Mesendoderm (in vitro differentiated cells): ENCODE measurements around the gene SPPL2A.

ENCODE experiments used
- DNase-seq: peaks from one replicate; pipeline ENCODE4 v3.0.0; 2013
- H2AK5ac ChIP-seq: 2 replicates; pipeline ENCODE4 v1.6.1; 2013; ENCODE audit warnings: low read length, inconsistent platforms
- H2BK120ac ChIP-seq: 2 replicates; pipeline ENCODE4 v1.6.1; 2013; ENCODE audit warnings: low read depth, mild to moderate bottlenecking, low read length, moderate library complexity, mixed read lengths
- H2BK15ac ChIP-seq: replicated peaks from 2 replicates; pipeline ENCODE4 v1.6.1; 2013; ENCODE audit warnings: low read depth, mild to moderate bottlenecking, moderate library complexity
- H2BK5ac ChIP-seq: 2 replicates; pipeline ENCODE4 v1.6.1; 2013; ENCODE audit warnings: low read length, inconsistent platforms
- H3K18ac ChIP-seq: 2 replicates; pipeline ENCODE4 v1.6.1; 2013; ENCODE audit warnings: mild to moderate bottlenecking, low read length, mixed read lengths
- H3K23ac ChIP-seq: one replicate; pipeline ENCODE4 v1.6.1; 2013; ENCODE audit warnings: low read length
- H3K27ac ChIP-seq: 2 replicates; pipeline ENCODE4 v1.5.1; 2013; ENCODE audit warnings: low read depth, mild to moderate bottlenecking, inconsistent platforms, low read length, moderate library complexity
- H3K27me3 ChIP-seq: 2 replicates; pipeline ENCODE4 v1.6.1; 2013; ENCODE audit warnings: low read length, control low read depth, mild to moderate bottlenecking, inconsistent platforms; ENCODE audit not compliant: insufficient read depth, poor library complexity
- H3K36me3 ChIP-seq: 2 replicates; pipeline ENCODE4 v1.6.1; 2013; ENCODE audit warnings: low read length, inconsistent platforms; ENCODE audit not compliant: control insufficient read depth, insufficient read depth
- H3K4ac ChIP-seq: one replicate; pipeline ENCODE4 v1.6.1; 2013; ENCODE audit warnings: low read depth, mild to moderate bottlenecking, low read length, moderate library complexity
- H3K4me1 ChIP-seq: 2 replicates; pipeline ENCODE4 v1.6.1; 2013; ENCODE audit warnings: low read depth, low read length, inconsistent platforms; ENCODE audit not compliant: control insufficient read depth
- H3K4me2 ChIP-seq: 2 replicates; pipeline ENCODE4 v1.6.1; 2013; ENCODE audit warnings: low read length
- H3K4me3 ChIP-seq: 2 replicates; pipeline ENCODE4 v1.5.1; 2013; ENCODE audit warnings: mild to moderate bottlenecking, low read length
- H3K56ac ChIP-seq: one replicate; pipeline ENCODE4 v1.6.1; 2013; ENCODE audit warnings: low read length
- H3K79me1 ChIP-seq: 2 replicates; pipeline ENCODE4 v1.6.1; 2013; ENCODE audit warnings: low read length, inconsistent platforms
- H3K79me2 ChIP-seq: 2 replicates; pipeline ENCODE4 v1.6.1; 2013; ENCODE audit warnings: mild to moderate bottlenecking, low read length; ENCODE audit not compliant: control insufficient read depth, insufficient read depth
- H3K9ac ChIP-seq: 2 replicates; pipeline ENCODE4 v1.6.1; 2013; ENCODE audit warnings: low read length, inconsistent platforms
- H4K5ac ChIP-seq: one replicate; pipeline ENCODE4 v1.6.1; 2013; ENCODE audit warnings: low read length
- H4K8ac ChIP-seq: one replicate; pipeline ENCODE4 v1.6.1; 2013; ENCODE audit warnings: low read depth, mild to moderate bottlenecking, control low read depth, low read length, moderate library complexity
- WGBS: extraction: QIAGEN DNeasy Blood & Tissue Kit; methylation state at CpG from one replicate; pipeline ENCODE4 v1.1.7; 2013; ENCODE audit warnings: low lambda C conversion rate, missing lambda C conversion rate; ENCODE audit not compliant: insufficient coverage; ENCODE audit errors: extremely low coverage; 5-methylcytosine and 5-hydroxymethylcytosine counted together

Gene SPPL2A

GRCh38 chr15:50798684-50799083 is 33.2 kb upstream of the SPPL2A start:
- no CpG with 5 or more reads among the region's 3 CpGs for WGBS
- no peak overlapping the region for H2AK5ac ChIP-seq
- no peak overlapping the region for H3K27ac ChIP-seq
- H2BK15ac ChIP-seq: no peak overlapping the region
- no peak overlapping the region for H3K4me2 ChIP-seq
- H3K79me1 ChIP-seq: no peaks in the 10 kb centered on the region
- no peaks in the 10 kb centered on the region for H3K36me3 ChIP-seq
- no peak overlapping the region for H4K5ac ChIP-seq
- H2BK120ac ChIP-seq: no peak overlapping the region
- no peaks in the 10 kb centered on the region for H3K27me3 ChIP-seq
- H3K4me3 ChIP-seq: no peak overlapping the region
- H2BK5ac ChIP-seq: no peak overlapping the region
- no peak overlapping the region for H3K9ac ChIP-seq
- no peak overlapping the region for H4K8ac ChIP-seq
- no peaks in the 10 kb centered on the region for H3K4me1 ChIP-seq
- no peak overlapping the region for H3K23ac ChIP-seq
- H3K56ac ChIP-seq: no peak overlapping the region
- H3K4ac ChIP-seq: no peak overlapping the region
- no peaks in the 10 kb centered on the region for H3K79me2 ChIP-seq
- H3K18ac ChIP-seq: no peak overlapping the region
- no peak for DNase-seq

GRCh38 chr15:50797926-50798325 is 32.4 kb upstream of the SPPL2A start:
- Histone ChIP-seq H2AK5ac (no peak overlapping the region), H2BK5ac (no peak overlapping the region), H3K79me1 (no peaks in the 10 kb centered on the region), H3K4me3 (no peak overlapping the region), H2BK120ac (no peak overlapping the region), H4K5ac (no peak overlapping the region), H3K56ac (no peak overlapping the region), H3K4me1 (no peaks in the 10 kb centered on the region), H3K27ac (no peak overlapping the region), H3K4ac (no peak overlapping the region), H3K79me2 (no peaks in the 10 kb centered on the region), H3K23ac (no peak overlapping the region), H2BK15ac (no peak overlapping the region), H4K8ac (no peak overlapping the region), H3K4me2 (no peak overlapping the region), H3K18ac (no peak overlapping the region), H3K36me3 (no peaks in the 10 kb centered on the region), H3K27me3 (peaks cover 2% of the 10 kb centered on the region), H3K9ac (no peak overlapping the region)
- no CpG with 5 or more reads among the region's 1 CpG for WGBS
- no peak for DNase-seq

GRCh38 chr15:50791486-50791885 is 26.0 kb upstream of the SPPL2A start:
- no peak overlapping the region for H3K4ac ChIP-seq
- 98% methylated on average over 2 of the region's 4 CpGs for WGBS
- H3K23ac ChIP-seq: no peak overlapping the region
- H3K4me3 ChIP-seq: no peak overlapping the region
- H3K18ac ChIP-seq: no peak overlapping the region
- H2BK120ac ChIP-seq: no peak overlapping the region
- H3K36me3 ChIP-seq: no peaks in the 10 kb centered on the region
- no peak overlapping the region for H4K5ac ChIP-seq
- H2BK5ac ChIP-seq: no peak overlapping the region
- H3K27ac ChIP-seq: no peak overlapping the region
- no peaks in the 10 kb centered on the region for H3K4me1 ChIP-seq
- H3K79me1 ChIP-seq: no peaks in the 10 kb centered on the region
- H3K79me2 ChIP-seq: no peaks in the 10 kb centered on the region
- no peak overlapping the region for H2BK15ac ChIP-seq
- H4K8ac ChIP-seq: no peak overlapping the region
- no peak for DNase-seq
- H3K4me2 ChIP-seq: no peak overlapping the region
- no peak overlapping the region for H3K9ac ChIP-seq
- peaks cover 2% of the 10 kb centered on the region for H3K27me3 ChIP-seq
- H3K56ac ChIP-seq: no peak overlapping the region
- no peak overlapping the region for H2AK5ac ChIP-seq

GRCh38 chr15:50790778-50791453 is 25.4 kb upstream of the SPPL2A start:
- Histone ChIP-seq H2BK5ac (no peak overlapping the region), H3K79me2 (no peaks in the 10 kb centered on the region), H3K27me3 (peaks cover 2% of the 10 kb centered on the region), H2BK120ac (no peak overlapping the region), H3K36me3 (no peaks in the 10 kb centered on the region), H2AK5ac (no peak overlapping the region), H3K4me3 (no peak overlapping the region), H3K18ac (no peak overlapping the region), H4K8ac (no peak overlapping the region), H3K9ac (no peak overlapping the region), H3K79me1 (no peaks in the 10 kb centered on the region), H3K4ac (no peak overlapping the region), H3K27ac (no peak overlapping the region), H3K4me2 (no peak overlapping the region), H3K56ac (no peak overlapping the region), H3K4me1 (no peaks in the 10 kb centered on the region), H2BK15ac (no peak overlapping the region), H4K5ac (no peak overlapping the region), H3K23ac (no peak overlapping the region)
- WGBS: no CpG with 5 or more reads among the region's 7 CpGs
- no peak for DNase-seq

GRCh38 chr15:50786871-50787270 is 21.4 kb upstream of the SPPL2A start:
- H3K18ac ChIP-seq: no peak overlapping the region
- no peak overlapping the region for H3K4ac ChIP-seq
- H3K23ac ChIP-seq: no peak overlapping the region
- H3K9ac ChIP-seq: no peak overlapping the region
- no peaks in the 10 kb centered on the region for H3K4me1 ChIP-seq
- H3K4me2 ChIP-seq: no peak overlapping the region
- no peak overlapping the region for H2BK15ac ChIP-seq
- DNase-seq: peak; percentile 56
- H3K27me3 ChIP-seq: no peaks in the 10 kb centered on the region
- H4K5ac ChIP-seq: no peak overlapping the region
- no peak overlapping the region for H3K27ac ChIP-seq
- no peaks in the 10 kb centered on the region for H3K79me2 ChIP-seq
- no peak overlapping the region for H4K8ac ChIP-seq
- no peaks in the 10 kb centered on the region for H3K36me3 ChIP-seq
- no peak overlapping the region for H3K4me3 ChIP-seq
- H2BK120ac ChIP-seq: no peak overlapping the region
- H2BK5ac ChIP-seq: no peak overlapping the region
- no peak overlapping the region for H2AK5ac ChIP-seq
- H3K56ac ChIP-seq: no peak overlapping the region
- H3K79me1 ChIP-seq: no peaks in the 10 kb centered on the region
- no CpG with 5 or more reads among the region's 3 CpGs for WGBS

GRCh38 chr15:50786438-50786837 is 20.9 kb upstream of the SPPL2A start:
- Histone ChIP-seq H3K4ac (no peak overlapping the region), H3K79me2 (no peaks in the 10 kb centered on the region), H3K23ac (no peak overlapping the region), H3K18ac (no peak overlapping the region), H2BK120ac (no peak overlapping the region), H3K9ac (no peak overlapping the region), H3K27ac (no peak overlapping the region), H2BK15ac (no peak overlapping the region), H4K8ac (no peak overlapping the region), H3K36me3 (no peaks in the 10 kb centered on the region), H3K4me3 (no peak overlapping the region), H3K4me1 (no peaks in the 10 kb centered on the region), H2BK5ac (no peak overlapping the region), H3K56ac (no peak overlapping the region), H3K79me1 (no peaks in the 10 kb centered on the region), H3K4me2 (no peak overlapping the region), H3K27me3 (no peaks in the 10 kb centered on the region), H2AK5ac (no peak overlapping the region), H4K5ac (no peak overlapping the region)
- DNase-seq: no peak
- no CpG with 5 or more reads among the region's 2 CpGs for WGBS
